DMS53 (cell line): ENCODE results near the gene PSMB2.
"Not testable (repeated sequence)": the region's sequence is repeated elsewhere in the genome, so short reads cannot be mapped to it uniquely, and the experiment has no call there.

Experiments used
- DNase-seq: peaks from one replicate; lab custom pipeline; 2025; lab: John Stamatoyannopoulos, UW

PSMB2 gene

GRCh38 chr1:35592991-35593769, 48.1 kb downstream of the PSMB2 start:
- DNase-seq, result no peak

DNA sequence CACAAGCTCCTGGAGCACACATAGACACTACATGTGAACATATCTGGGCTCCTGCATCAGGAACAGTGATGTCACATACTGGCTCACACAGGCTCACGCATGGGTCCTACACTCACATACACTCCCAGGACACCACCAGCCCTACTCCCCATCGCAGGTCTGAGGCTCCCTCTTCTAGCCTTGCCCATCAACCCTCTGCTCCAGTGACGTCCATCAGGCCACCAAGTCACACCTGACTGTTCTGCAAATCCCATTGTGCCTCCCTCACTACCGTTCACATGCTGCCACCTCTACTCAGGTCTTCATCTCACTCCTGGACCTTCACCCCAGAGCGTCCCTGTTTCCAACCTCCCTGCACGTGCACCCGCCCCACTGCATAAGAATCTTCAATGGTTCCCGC, 50.1 kb downstream of the PSMB2 start:
- no peak for DNase-seq

DNA sequence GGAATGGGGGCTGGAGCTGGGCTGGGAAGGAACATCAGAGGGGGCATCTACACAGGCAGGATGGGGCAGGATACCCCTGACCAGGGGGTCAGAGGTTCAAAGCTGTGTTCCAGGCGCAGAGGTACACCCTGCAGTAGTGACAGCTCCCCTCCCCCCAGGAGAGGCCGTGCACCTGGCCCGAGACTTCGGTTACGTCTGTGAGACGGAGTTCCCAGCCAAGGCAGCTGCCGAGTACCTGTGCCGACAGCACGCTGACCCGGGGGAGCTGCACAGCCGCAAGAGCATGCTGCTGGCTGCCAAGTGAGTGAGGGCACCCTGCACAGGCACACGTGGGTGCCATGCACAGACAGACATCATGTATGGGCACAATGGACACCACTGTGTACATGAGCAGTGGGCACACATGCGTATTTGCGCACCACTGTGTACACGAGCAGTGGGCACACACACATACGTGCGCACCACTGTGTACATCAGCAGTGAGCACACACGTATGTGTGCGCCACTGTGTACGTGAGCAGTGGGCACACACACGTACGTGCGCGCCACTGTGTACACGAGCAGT, 50.8 kb downstream of the PSMB2 start:
- DNase-seq, result no peak

GRCh38 chr1:35589516-35590427, 51.6 kb downstream of the PSMB2 start:
- DNase-seq, result no peak

- DNase-seq, result no peak
Measured at GRCh38 chr1:35588197-35588910, 53.0 kb downstream of the PSMB2 start.

DNA sequence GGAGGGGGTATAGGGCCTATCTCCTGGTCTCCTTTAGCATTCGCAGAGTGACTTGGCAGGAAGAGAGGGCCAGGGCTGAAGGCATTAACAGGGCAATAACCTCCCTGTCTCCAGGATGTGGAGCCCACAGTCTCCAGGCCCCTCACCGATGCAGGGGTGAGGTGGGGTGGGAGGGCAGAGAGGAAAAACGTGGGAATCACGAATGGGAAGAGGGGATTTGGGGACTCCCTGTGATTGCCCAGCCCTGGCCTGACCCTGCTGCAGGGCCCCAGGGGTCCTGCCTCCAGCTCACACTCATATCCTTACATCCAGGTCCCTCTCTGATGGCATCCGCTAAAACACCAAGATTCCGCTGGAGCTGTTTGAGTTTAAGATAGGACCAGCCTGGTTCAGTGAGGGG, 53.6 kb downstream of the PSMB2 start:
- no peak for DNase-seq

DNA sequence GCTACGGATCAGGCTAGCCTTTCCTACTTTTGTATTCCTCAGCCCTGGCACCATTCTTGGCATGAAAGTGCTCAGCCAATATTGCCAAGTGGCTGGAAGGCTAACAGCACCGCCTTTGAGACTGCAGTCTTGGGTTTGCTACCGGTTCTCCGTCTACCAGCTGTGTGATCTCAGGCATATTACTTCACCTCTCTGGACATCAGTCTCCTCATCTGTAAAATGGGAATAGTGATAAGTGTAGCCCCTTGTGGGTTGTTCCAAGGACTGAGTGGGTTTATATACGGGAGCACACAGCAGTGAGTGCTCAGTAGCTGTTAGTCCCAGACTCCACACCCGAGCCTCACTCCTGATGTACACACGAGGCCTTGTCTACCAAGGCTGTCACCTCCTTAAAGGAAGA, 54.5 kb downstream of the PSMB2 start:
- DNase-seq, result no peak

- DNase-seq, result not testable (repeated sequence)
Measured at GRCh38 chr1:35585805-35586204, 55.5 kb downstream of the PSMB2 start.

DNA sequence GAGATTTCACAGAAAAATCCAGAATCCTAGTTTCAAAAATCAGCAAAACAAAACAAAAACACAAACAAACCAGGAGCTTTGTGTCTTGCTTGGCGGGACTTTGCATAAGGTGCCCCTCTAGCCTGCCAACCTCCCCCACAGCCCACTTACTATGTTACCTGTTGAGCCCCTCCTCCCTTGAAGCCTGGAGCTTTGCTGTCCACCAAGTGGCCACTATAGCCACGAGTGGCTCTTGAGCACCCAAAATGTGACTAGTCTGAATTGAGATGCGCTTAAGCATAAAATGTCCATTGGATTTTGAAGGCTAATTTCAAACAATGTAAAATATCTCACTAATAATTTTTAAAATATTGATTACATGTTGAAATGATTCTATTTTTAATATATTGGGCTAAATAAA, 56.0 kb downstream of the PSMB2 start:
- DNase-seq, result no peak

DNA sequence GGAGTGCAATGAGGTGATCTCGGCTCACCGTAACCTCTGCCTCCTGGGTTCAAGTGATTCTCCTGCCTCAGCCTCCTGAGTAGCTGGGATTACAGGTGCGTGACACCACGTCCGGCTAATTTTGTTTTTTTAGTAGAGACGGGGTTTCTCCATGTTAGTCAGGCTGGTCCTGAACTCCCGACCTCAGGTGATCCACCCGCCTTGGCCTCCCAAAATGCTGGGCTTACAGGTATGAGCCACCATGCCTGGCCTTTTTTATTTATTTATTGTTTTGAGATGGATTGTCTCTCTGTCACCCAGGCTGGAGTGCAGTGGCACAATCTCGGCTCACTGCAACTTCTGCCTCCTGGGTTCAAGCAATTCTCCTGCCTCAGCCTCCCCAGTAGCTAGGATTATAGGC, 59.7 kb downstream of the PSMB2 start:
- DNase-seq, result not testable (repeated sequence)

DNA sequence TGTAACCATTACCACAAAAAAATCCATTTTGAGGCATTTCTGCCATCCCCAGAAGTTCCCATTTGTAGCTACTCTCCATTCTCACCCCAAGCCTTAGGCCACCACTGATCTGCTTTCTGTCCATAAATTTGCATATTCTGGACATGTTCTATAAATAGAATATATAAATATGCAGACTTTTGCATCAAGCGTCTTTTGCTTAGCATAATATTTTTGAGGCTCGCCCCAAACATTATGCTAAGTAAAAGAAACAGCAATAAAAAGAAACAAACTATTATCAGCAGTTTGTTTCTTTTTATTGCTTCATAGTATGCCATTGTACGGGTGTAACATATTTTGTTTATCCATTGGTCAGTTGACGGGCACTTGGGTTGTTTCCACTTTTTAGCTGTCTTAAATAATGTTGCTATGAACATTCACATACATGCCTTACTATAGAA, 60.4 kb downstream of the PSMB2 start:
- DNase-seq, result no peak

- no peak for DNase-seq
Measured at GRCh38 chr1:35577071-35577998, 64.0 kb downstream of the PSMB2 start.

DNA sequence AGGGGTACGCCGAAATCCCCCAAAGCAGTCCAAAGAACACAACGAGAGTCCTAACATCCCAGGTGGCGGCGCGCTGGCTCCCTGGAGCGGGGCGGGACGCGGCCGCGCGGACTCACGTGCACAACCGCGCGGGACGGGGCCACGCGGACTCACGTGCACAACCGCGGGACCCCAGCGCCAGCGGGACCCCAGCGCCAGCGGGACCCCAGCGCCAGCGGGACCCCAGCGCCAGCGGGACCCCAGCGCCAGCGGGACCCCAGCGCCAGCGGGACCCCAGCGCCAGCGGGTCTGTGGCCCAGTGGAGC, 64.6 kb downstream of the PSMB2 start:
- DNase-seq, result not testable (repeated sequence)

GRCh38 chr1:35576061-35576765, 65.1 kb downstream of the PSMB2 start:
- no peak for DNase-seq

DNA sequence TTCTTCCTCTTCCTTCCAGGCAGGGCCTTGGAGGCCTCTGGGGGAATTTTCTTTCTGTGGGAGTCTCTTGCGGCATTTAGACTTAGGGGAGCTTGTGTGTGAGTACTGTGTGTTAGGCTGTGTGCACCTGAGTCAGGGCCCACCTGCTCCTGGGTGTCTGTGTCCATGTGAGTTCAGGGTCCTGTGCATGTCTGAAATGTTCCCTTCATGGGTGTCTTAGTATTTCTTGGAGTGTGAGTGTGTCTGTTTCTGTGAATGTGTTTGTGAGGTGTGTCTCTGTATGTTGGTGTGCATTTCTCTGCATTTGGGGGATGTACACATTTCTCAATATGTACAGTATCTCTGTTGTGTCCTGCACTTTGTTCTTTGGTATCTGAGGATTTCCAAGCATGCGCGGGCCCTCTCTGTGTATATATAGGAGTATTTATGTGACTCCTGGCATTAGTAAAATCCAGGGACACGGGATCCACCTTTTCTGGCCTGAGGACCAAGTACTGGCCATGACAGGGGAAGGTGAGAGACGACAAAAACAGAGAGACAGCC, 65.8 kb downstream of the PSMB2 start:
- no peak for DNase-seq

DNA sequence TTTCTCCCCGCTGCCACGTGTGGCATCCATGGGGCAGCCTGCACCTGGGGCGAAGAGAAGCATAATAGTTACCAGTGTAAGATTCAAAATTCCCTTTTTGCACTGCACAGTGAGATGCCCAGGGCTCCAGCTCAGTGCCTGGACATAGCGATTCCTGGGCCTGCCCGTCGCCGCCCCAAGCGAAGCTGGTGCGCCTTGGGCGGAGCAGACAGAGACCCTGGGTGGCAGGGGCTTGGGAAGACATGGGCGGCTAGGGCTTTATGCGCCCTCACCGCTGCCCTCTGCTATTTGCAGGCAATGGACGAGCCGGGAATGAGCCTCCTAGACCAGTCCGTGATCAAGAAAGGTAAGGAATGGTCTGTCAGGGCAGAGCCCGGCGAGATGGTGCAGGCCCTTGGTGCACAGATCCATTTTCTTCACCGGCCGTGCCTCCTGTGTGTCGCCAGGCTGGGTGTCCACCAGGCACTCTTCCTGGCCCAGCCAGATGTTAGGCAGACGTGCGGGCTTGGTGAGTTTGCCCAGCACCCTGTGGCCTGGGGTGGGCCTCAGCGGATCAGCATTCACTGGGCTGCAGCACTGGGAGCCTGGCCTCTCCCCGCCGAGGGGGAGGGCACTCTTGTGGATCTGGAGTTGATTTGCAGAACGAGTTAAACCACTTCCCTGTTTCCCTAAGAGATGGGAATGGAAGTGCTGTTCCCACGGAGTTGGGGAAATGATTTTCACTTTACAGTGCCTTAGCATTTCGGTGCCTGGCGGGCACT, 66.5 kb downstream of the PSMB2 start:
- peak; percentile 41 for DNase-seq

GRCh38 chr1:35574125-35574654, 67.1 kb downstream of the PSMB2 start:
- DNase-seq, result no peak

- DNase-seq, result peak; percentile 70
Measured at GRCh38 chr1:35573198-35574124, 67.9 kb downstream of the PSMB2 start, which contains the start of gene TFAP2E. TSS of gene TFAP2E (plus strand) at chr1:35573314. CDS start at chr1:35573578, 264 bp downstream.
